Large intestine (tissue), 12 donors: ENCODE results near the gene OR51S1. TPM values are rescaled to one million over a fixed set of nuclear protein-coding genes. Genes with fewer than 3 reads are reported as not detected.

Experiments
- DNase-seq, 2 donors: peaks; one replicate each; pipeline versions ENCODE4 v3.0.0 to v3.0.0-alpha.2; 2013
- H3K27ac ChIP-seq: one replicate; pipeline ENCODE4 v1.5.1; 2013; ENCODE audit warnings: low read length
- H3K27me3 ChIP-seq: 2 replicates; pipeline ENCODE4 v1.6.1; 2013; ENCODE audit warnings: low read length; ENCODE audit not compliant: control insufficient read depth, insufficient read depth
- H3K36me3 ChIP-seq: 2 replicates; pipeline ENCODE4 v1.6.1; 2013; ENCODE audit warnings: low read length; ENCODE audit not compliant: control insufficient read depth, insufficient read depth
- H3K4me1 ChIP-seq: one replicate; pipeline ENCODE4 v1.6.1; 2013; ENCODE audit warnings: low read length; ENCODE audit not compliant: control insufficient read depth, insufficient read depth
- H3K4me3 ChIP-seq: one replicate; pipeline ENCODE4 v1.5.1; 2013; ENCODE audit warnings: low read length
- H3K9me3 ChIP-seq: one replicate; pipeline ENCODE4 v1.6.1; 2013; ENCODE audit warnings: mild to moderate bottlenecking, low read depth, low read length, moderate library complexity; ENCODE audit not compliant: control insufficient read depth
- WGBS: methylation state at CpG from one replicate; pipeline ENCODE4 v1.1.5; 2013; ENCODE audit warnings: low lambda C conversion rate; ENCODE audit not compliant: insufficient coverage; 5-methylcytosine and 5-hydroxymethylcytosine counted together
- long read RNA-seq, 11 donors: transcript quantifications; one replicate each; lab custom pipeline, GENCODE V29; 2026
- polyA plus RNA-seq: library from polyadenylated mRNA; unstranded; fragments of 120-200 nt; gene quantifications from one replicate; pipeline ENCODE4 v1.2.1, GENCODE V29; 2013

Gene OR51S1
- not detected for polyA plus RNA-seq
- long read RNA-seq, donor 1: 0 reads
- long read RNA-seq, donor 2: 0 reads
- long read RNA-seq, donor 3: 0 reads
- long read RNA-seq, donor 4: 0 reads
- long read RNA-seq, donor 5: 0 reads
- long read RNA-seq, donor 6: 0 reads
- long read RNA-seq, donor 7: 0 reads
- long read RNA-seq, donor 8: 0 reads
- long read RNA-seq, donor 9: 0 reads
- long read RNA-seq, donor 10: 0 reads
- long read RNA-seq, donor 11: 0 reads

DNA sequence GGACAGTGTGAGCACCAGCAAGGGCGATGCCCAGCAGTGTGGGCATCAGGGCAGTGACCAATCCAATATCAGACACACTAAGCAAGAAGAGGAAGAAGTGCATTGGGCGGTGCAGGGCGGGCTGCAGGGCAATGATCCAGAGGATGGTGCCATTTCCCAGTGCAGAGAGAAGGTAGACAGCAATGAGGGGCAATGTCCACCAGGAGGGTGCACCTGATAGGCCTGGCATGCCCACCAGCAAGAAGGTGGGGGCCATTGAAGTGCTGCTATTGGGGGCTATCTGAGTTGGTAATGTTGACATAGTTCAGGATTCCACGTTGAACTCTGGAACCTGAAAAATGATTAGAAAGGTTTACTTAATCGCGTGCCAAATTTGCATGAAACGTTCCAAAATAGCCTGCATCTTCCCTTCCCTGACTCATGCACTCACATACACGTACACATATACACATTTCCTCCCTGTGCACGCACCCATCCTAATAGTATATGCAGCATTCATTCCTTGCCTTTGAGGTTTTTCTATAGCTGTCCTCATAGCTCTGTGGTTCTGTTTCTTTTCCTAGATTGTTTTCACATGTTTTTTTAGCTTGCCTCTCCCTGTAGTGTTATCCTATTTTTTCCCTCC, at the start of gene OR51S1:
Gene OR51S1 (minus strand): TSS at position 301 of the 625 bp plus-strand sequence. CDS start 0 bp downstream, at position 301.
- DNase-seq: no peak
- Histone ChIP-seq H3K36me3 (no peaks in the 10 kb centered on the region), H3K27ac (no peak within 1 kb of the TSS), H3K9me3 (no peaks in the 10 kb centered on the region), H3K27me3 (no peaks in the 10 kb centered on the region), H3K4me1 (no peaks in the 10 kb centered on the region), H3K4me3 (no peak within 1 kb of the TSS)
- WGBS: 60% methylated on average over 5 of the region's 9 CpGs

DNA sequence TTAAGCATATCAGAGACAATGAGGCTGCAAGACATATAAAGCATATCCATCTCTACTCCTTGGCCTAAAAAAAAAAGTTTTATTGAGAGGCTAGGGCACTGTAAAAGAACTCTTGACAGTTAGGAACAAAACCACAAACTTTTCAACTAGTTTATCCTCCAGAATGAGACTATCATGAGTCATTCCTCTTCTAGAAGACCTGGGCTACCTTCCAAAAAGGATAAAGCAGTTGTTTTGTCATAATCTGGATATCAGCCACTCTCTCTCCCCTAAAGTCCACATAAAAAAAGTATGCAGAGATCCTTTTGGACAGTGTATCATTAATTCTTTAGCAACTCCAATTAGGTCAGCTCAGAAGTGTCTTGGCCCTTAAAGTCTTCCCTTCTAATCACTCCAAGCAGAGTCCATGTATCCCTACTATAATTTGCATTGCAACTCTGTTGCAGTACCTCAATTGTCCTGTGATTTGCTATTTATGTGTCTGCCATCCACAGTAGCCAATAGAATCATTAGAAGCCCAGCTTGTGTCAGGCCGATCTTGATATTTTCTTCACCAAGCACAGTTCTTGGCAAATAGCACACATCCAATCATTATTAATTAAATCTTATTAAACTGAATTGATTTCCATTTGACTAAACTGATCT, 43.1 kb upstream of the OR51S1 start:
- H3K4me1 ChIP-seq: no peaks in the 10 kb centered on the region
- DNase-seq: peak in 1 of 2 donors; percentile 0
- H3K36me3 ChIP-seq: no peaks in the 10 kb centered on the region
- H3K27ac ChIP-seq: no peak overlapping the region
- H3K4me3 ChIP-seq: no peak overlapping the region
- no peaks in the 10 kb centered on the region for H3K27me3 ChIP-seq
- no peaks in the 10 kb centered on the region for H3K9me3 ChIP-seq
- WGBS: no CpG with 5 or more reads among the region's 1 CpG

GRCh38 chr11:4890279-4890678, 41.3 kb upstream of the OR51S1 start:
- Histone ChIP-seq H3K4me1 (no peaks in the 10 kb centered on the region), H3K9me3 (no peaks in the 10 kb centered on the region), H3K36me3 (no peaks in the 10 kb centered on the region), H3K27ac (no peak overlapping the region), H3K27me3 (no peaks in the 10 kb centered on the region), H3K4me3 (no peak overlapping the region)
- no peak for DNase-seq
- 100% methylated on average over 1 of the region's 2 CpGs for WGBS

DNA sequence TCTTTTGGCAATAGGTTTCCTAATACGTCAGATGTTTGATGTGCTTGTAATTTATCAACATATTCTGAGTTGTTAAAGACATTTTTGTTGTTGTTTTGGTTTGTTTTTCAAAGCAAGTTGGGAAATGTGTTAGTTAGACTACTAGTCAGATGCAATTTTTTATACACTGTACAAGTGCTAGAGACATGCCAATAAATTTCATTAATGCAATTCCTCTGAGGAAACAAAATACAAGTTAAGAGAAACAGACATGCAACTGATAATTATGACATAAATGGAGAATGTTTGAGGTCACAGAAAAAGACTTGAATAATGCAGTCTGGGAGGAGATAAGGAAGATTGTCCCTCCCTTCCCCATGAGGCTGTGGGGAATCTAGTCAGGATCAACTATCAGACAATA, 38.6 kb upstream of the OR51S1 start:
- DNase-seq: no peak
- no peaks in the 10 kb centered on the region for H3K36me3 ChIP-seq
- no peak overlapping the region for H3K4me3 ChIP-seq
- no peaks in the 10 kb centered on the region for H3K27me3 ChIP-seq
- 0% methylated on average over 1 of the region's 1 CpG for WGBS
- no peaks in the 10 kb centered on the region for H3K4me1 ChIP-seq
- H3K27ac ChIP-seq: no peak overlapping the region
- no peaks in the 10 kb centered on the region for H3K9me3 ChIP-seq

DNA sequence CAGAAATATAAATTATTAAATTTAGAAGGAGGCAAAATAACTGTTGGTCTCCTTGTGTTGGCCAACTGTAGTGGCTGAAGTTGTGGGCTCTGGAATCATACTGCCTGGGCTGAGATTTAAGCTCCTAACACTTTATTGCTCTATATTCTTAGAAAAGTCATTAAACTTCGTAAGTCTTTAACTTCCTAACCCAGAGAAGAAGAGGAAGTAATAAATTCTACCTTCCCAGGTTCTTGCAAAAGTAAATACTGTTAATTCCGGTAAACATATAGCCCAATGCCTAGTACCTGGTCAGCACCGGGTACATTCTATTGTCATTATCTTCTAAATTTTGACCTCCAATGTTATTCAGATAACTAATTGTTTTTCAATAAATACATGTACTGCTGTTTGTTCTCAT, 37.2 kb upstream of the OR51S1 start:
- no peak overlapping the region for H3K4me3 ChIP-seq
- H3K9me3 ChIP-seq: no peaks in the 10 kb centered on the region
- no peaks in the 10 kb centered on the region for H3K36me3 ChIP-seq
- no peak for DNase-seq
- no peaks in the 10 kb centered on the region for H3K27me3 ChIP-seq
- 33% methylated on average over 1 of the region's 3 CpGs for WGBS
- H3K4me1 ChIP-seq: no peaks in the 10 kb centered on the region
- no peak overlapping the region for H3K27ac ChIP-seq

- whole genome bisulfite sequencing: 79% methylated on average over 2 of the region's 3 CpGs
- Histone ChIP-seq H3K27me3 (no peaks in the 10 kb centered on the region), H3K9me3 (no peaks in the 10 kb centered on the region), H3K36me3 (no peaks in the 10 kb centered on the region), H3K4me3 (no peak overlapping the region), H3K4me1 (no peaks in the 10 kb centered on the region), H3K27ac (no peak overlapping the region)
- no peak for DNase-seq
These were observed 35.4 kb upstream of the OR51S1 start for GRCh38 chr11:4884361-4884760.

DNA sequence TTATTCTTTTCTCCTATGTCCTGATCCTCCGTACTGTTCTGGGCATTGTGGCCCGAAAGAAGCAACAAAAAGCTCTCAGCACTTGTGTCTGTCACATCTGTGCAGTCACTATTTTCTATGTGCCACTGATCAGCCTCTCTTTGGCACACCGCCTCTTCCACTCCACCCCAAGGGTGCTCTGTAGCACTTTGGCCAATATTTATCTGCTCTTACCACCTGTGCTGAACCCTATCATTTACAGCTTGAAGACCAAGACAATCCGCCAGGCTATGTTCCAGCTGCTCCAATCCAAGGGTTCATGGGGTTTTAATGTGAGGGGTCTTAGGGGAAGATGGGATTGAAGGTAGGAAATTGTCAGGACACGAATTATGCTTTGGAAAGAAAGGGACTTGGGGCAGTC, 33.5 kb upstream of the OR51S1 start:
- 82% methylated on average over 3 of the region's 5 CpGs for WGBS
- Histone ChIP-seq H3K4me3 (no peak overlapping the region), H3K27me3 (no peaks in the 10 kb centered on the region), H3K27ac (no peak overlapping the region), H3K36me3 (no peaks in the 10 kb centered on the region), H3K9me3 (no peaks in the 10 kb centered on the region), H3K4me1 (no peaks in the 10 kb centered on the region)
- DNase-seq: no peak

- no peaks in the 10 kb centered on the region for H3K9me3 ChIP-seq
- no peaks in the 10 kb centered on the region for H3K36me3 ChIP-seq
- H3K27me3 ChIP-seq: no peaks in the 10 kb centered on the region
- H3K4me1 ChIP-seq: no peaks in the 10 kb centered on the region
- H3K27ac ChIP-seq: no peak within 1 kb of the TSS
- no peak for DNase-seq
- WGBS: no CpG with 5 or more reads among the region's 8 CpGs
- H3K4me3 ChIP-seq: no peak within 1 kb of the TSS
These were observed 33.0 kb upstream of the OR51S1 start, which contains the start of gene OR51T1 for GRCh38 chr11:4881860-4882500. OR51T1 (plus strand) TSS chr11:4881900; CDS start chr11:4881900, 0 bp downstream.

- Histone ChIP-seq H3K4me1 (no peaks in the 10 kb centered on the region), H3K36me3 (no peaks in the 10 kb centered on the region), H3K27ac (no peak overlapping the region), H3K4me3 (no peak overlapping the region), H3K27me3 (no peaks in the 10 kb centered on the region), H3K9me3 (no peaks in the 10 kb centered on the region)
- DNase-seq: no peak
- WGBS: 100% methylated on average over 2 of the region's 4 CpGs
These were observed 32.2 kb upstream of the OR51S1 start for GRCh38 chr11:4881188-4881587.

DNA sequence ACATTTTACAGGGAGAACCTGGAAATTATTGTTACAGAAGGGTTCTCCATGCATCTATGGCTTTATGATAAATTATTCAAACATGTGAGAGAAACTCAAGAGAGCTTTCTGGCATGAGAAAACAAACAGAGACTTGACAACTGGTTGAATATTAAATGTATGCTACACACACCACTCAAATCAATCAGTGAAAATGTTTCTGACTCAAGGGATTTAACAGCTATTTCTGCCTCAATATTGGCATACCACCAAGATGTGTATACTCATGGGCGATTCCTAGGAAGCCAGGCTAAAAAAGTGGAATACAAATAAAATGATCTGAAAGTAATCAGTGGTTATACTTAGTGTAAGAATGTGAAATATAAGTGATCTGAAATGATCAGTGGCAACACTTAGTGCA, 16.8 kb upstream of the OR51S1 start:
- Histone ChIP-seq H3K4me1 (no peaks in the 10 kb centered on the region), H3K4me3 (no peak overlapping the region), H3K27ac (no peak overlapping the region), H3K9me3 (no peaks in the 10 kb centered on the region), H3K36me3 (no peaks in the 10 kb centered on the region), H3K27me3 (no peaks in the 10 kb centered on the region)
- no peak for DNase-seq
- 50% methylated on average over 1 of the region's 1 CpG for WGBS
